Peyer's patch (tissue), 4 donors: ENCODE results near the gene MSTN. TPM values are rescaled to one million over a fixed set of nuclear protein-coding genes. Genes with fewer than 3 reads are reported as not detected.

Experiments used
- DNase-seq, 3 donors: peaks; one replicate each; pipeline ENCODE4 v3.0.0-alpha.2; 2017 to 2019
- H3K27ac ChIP-seq, 4 donors: fragments of 200-600 bp; sonication (generic); one replicate each; pipeline ENCODE4 v1.5.1; 2016 to 2019
- H3K27me3 ChIP-seq, 2 donors: fragments of 200-600 bp; sonication (generic); one replicate each; pipeline ENCODE4 v1.5.1; 2019
- H3K36me3 ChIP-seq, 3 donors: fragments of 200-600 bp; sonication (generic); one replicate each; pipeline ENCODE4 v1.5.1; 2016 to 2019
- H3K4me1 ChIP-seq, 4 donors: fragments of 200-600 bp; sonication (generic); one replicate each; pipeline ENCODE4 v1.5.1; 2016 to 2019
- H3K4me3 ChIP-seq, 4 donors: fragments of 200-600 bp; sonication (generic); 1 replicate in 3 of 4; 2 replicates in 1 of 4; pipeline ENCODE4 v1.5.1; 2016 to 2019; ENCODE audit warnings: mild to moderate bottlenecking in 1 of 4
- H3K9me3 ChIP-seq, 4 donors: fragments of 200-600 bp; sonication (generic); one replicate each; pipeline ENCODE4 v1.5.1; 2016 to 2019; ENCODE audit warnings: mild to moderate bottlenecking in 1 of 4
- CTCF ChIP-seq, 6 experiments: fragments of 450-650 bp in 4 of 6; fragments of 200-600 bp in 2 of 6; sonication (generic) in 1 of 6; IDR thresholded peaks; one replicate each; pipeline ENCODE4 v1.5.1; 2017 to 2019; ENCODE audit warnings: antibody characterized with exemption in 6 of 6, mild to moderate bottlenecking in 3 of 6, moderate library complexity in 1 of 6
- POLR2A ChIP-seq, 2 donors: fragments of 450-650 bp; IDR thresholded peaks; one replicate each; pipeline ENCODE4 v1.5.1; 2017; ENCODE audit warnings: antibody characterized with exemption in 2 of 2, mild to moderate bottlenecking in 2 of 2, moderate library complexity in 2 of 2
- total RNA-seq, 4 donors: library from RNA; depleted of rRNA; stranded (reverse); fragments of >200 nt; gene quantifications; one replicate each; pipeline ENCODE4 v1.1.0, GENCODE V29; 2016

Gene MSTN
- total RNA-seq, 4 donors from 2014 or later = 0.70 TPM; not detected in 3

DNA sequence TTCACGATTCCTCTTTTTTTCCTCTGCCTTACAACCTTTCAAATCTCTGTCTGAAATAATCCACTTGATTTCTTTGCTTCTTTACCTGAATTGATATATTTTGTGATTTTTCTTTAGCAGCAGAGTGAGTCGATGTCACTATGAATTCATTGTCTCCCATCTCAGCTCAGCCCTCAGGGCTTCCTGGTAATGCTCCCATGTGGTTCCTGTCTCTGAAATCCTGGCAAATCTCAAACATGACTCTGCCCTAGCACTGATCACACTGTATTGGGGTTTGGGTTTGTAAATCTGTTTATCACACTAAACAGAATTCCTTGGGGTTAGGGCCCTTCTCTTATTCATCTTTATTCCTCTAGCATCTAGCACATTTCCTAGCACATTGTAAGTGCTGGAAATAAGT is 43.0 kb upstream of the MSTN start:
- Histone ChIP-seq H3K27me3 (no peaks in the 10 kb centered on the region), H3K4me1 (no peaks in the 10 kb centered on the region), H3K9me3 (no peaks in the 10 kb centered on the region), H3K36me3 (no peaks in the 10 kb centered on the region), H3K4me3 (no peak overlapping the region), H3K27ac (no peak overlapping the region)
- DNase-seq = no peak
- TF ChIP-seq CTCF (IDR thresholded peaks at IDR 0.05) (no peak), POLR2A (IDR thresholded peaks at IDR 0.05) (no peak)

DNA sequence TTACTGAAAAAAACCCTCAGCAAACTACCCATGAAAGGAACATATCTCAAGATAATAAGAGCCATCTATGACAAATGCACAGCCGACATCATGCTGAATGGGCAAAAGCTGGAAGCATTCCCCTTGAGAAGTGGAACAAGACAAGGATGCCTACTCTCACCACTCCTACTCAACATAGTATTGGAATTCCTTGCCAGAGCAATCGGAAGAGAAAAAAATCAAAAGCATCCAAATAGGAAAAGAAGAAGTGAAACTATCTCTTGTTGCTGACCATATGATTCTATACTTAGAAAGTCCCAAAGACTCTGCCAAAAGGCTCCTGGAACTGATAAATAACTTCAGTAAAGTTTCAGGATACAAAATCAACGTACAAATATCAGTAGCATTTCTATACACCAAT is 40.6 kb upstream of the MSTN start:
- no peaks in the 10 kb centered on the region for H3K27me3 ChIP-seq
- no peaks in the 10 kb centered on the region for H3K9me3 ChIP-seq
- DNase-seq = no peak
- TF ChIP-seq CTCF (IDR thresholded peaks at IDR 0.05) (no peak), POLR2A (IDR thresholded peaks at IDR 0.05) (no peak)
- no peaks in the 10 kb centered on the region for H3K36me3 ChIP-seq
- no peak overlapping the region for H3K4me3 ChIP-seq
- H3K27ac ChIP-seq = no peak overlapping the region
- peaks cover 0 to 9% (median 0%) of the 10 kb centered on the region in 4 donors for H3K4me1 ChIP-seq

- H3K9me3 ChIP-seq = no peaks in the 10 kb centered on the region
- H3K4me3 ChIP-seq = no peak overlapping the region
- H3K27ac ChIP-seq = no peak overlapping the region
- no peaks in the 10 kb centered on the region for H3K36me3 ChIP-seq
- H3K27me3 ChIP-seq = no peaks in the 10 kb centered on the region
- peaks cover 0 to 9% (median 0%) of the 10 kb centered on the region in 4 donors for H3K4me1 ChIP-seq
- no peak for DNase-seq
- TF ChIP-seq CTCF (IDR thresholded peaks at IDR 0.05) (no peak), POLR2A (IDR thresholded peaks at IDR 0.05) (no peak)
Observed at GRCh38 chr2:190099890-190100697, 37.6 kb upstream of the MSTN start.

GRCh38 chr2:190098851-190099250 is 36.3 kb upstream of the MSTN start:
- no peak for TF ChIP-seq POLR2A (IDR thresholded peaks at IDR 0.05)
- TF ChIP-seq CTCF (IDR thresholded peaks at IDR 0.05) = no peak
- Histone ChIP-seq H3K27me3 (no peaks in the 10 kb centered on the region), H3K4me1 (peaks cover 0 to 9% (median 0%) of the 10 kb centered on the region in 4 donors), H3K4me3 (no peak overlapping the region), H3K36me3 (no peaks in the 10 kb centered on the region), H3K27ac (no peak overlapping the region), H3K9me3 (no peaks in the 10 kb centered on the region)
- DNase-seq = no peak

DNA sequence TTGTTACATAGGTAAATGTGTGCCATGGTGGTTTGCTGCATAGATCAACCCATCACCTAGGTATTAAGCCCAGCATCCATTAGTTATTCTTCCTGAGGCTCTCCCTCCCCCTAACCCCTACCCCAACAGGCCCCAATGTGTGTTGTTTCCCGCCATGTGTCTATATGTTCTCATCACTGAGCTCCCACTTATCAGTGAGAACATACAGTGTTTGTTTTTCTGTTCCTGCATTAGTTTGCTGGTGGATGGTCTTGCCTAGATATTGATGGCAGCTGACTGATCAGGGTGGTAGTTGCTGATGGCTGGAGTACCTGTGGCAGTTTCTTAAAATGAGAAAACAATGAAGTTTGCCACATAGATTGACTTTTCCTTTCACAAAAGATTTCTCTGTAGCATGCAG is 34.6 kb upstream of the MSTN start:
- no peak for DNase-seq
- Histone ChIP-seq H3K36me3 (no peaks in the 10 kb centered on the region), H3K27me3 (no peaks in the 10 kb centered on the region), H3K4me1 (peaks cover 0 to 9% (median 0%) of the 10 kb centered on the region in 4 donors), H3K4me3 (no peak overlapping the region), H3K27ac (no peak overlapping the region), H3K9me3 (no peaks in the 10 kb centered on the region)
- TF ChIP-seq POLR2A (IDR thresholded peaks at IDR 0.05) (no peak), CTCF (IDR thresholded peaks at IDR 0.05) (no peak)
